Astrocyte of the cerebellum (primary cell): ENCODE measurements around the gene ADI1.

Experiments used
- DNase-seq: peaks from one replicate; pipeline ENCODE4 v3.0.0-alpha.2; 2011; ENCODE audit warnings: low read depth
- H3K4me3 ChIP-seq: 2 replicates; pipeline ENCODE4 v1.5.1; 2011; ENCODE audit warnings: mild to moderate bottlenecking, low read depth, low read length, moderate library complexity
- CTCF ChIP-seq: IDR thresholded peaks from 2 replicates; pipeline ENCODE4 v1.5.1; 2012; ENCODE audit warnings: low read length, low read depth, moderate library complexity, mild to moderate bottlenecking; ENCODE audit errors: missing control alignments
- in situ Hi-C: cut with HindIII; loops from 2 replicates; pipeline ENCODE4 v1.10.0; 2017; ENCODE audit warnings: low sequenced_read_pairs

ADI1 gene

GRCh38 chr2:3479430-3480320 lies 39.7 kb downstream of the ADI1 start:
- DNase-seq: no peak
- in situ Hi-C loops: no loop called here
- H3K4me3 ChIP-seq: no peak overlapping the region
- TF ChIP-seq CTCF: no peak

DNA sequence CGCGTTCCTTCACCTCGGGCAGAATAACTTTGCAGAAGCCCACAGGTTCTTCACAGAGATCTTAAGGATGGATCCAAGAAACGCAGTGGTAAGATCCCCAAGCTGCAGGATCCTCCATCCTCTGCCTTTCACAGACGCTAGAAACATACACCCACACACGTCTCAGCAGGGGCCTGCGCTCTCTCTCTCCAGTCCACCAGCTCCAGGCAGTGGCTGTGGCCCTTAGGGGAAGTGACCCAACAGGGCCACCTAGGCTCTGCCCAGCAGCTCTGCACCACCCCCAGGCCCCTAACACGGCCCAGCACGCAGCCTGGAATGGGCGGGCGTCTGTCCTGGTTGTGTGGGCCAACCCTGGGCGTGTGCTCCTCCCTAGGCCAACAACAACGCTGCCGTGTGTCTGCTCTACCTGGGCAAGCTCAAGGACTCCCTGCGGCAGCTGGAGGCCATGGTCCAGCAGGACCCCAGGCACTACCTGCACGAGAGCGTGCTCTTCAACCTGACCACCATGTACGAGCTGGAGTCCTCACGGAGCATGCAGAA lies 40.4 kb downstream of the ADI1 start:
- no peak for DNase-seq
- in situ Hi-C loops: no loop called here
- TF ChIP-seq CTCF: no peak
- no peak overlapping the region for H3K4me3 ChIP-seq

DNA sequence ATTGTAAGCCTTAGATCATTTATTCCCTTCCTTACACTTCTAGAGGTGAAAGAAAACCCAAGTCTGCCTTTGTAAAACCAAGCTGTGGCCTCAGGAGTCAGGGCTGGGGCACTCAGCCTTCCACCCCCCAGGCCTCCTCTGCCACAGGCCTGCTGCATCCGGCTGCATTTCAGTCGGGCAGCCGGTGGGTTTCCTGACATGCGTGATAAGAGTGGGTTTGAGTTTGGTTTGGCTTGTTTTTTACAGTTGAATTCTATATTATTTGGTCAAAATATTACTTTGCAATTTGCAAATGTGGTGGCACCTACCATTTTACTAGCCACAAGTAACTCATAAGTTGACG lies 42.4 kb downstream of the ADI1 start:
- no peak for DNase-seq
- in situ Hi-C loops: no loop called here
- no peak for TF ChIP-seq CTCF
- no peak overlapping the region for H3K4me3 ChIP-seq

DNA sequence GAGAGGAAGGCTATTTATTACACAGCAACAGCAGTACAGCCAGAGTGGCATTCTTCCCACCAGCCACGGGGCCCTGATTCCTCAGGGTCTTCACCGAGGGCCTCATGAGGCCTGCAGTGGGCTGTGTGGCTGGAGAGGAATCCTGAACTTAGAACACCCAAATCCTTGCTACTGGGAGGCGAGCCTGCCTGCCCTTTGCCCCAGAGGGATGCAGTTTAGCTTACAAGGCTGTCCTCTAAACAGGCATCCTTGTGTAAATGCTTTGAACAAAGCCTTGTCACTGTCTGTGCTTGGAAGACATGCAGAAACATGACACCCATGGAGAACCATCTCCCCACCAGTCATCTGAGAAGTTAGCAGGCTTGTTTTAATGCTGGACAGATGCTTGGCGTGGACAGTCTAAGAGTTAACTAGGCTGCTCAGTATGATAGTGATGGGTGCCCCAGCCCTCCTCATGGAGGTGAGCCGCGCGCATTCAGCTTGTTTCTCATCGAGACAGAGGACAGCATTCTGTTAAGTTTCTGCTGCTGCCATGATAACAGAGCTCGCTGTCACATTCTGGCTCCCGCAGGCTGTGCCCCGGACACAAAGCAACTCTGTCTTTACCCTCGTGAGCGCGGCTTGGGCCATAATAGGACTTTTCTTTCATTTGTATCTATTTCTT lies 42.9 kb downstream of the ADI1 start:
- in situ Hi-C loops: no loop called here
- DNase-seq: no peak
- H3K4me3 ChIP-seq: no peak overlapping the region
- no peak for TF ChIP-seq CTCF

- no peak overlapping the region for H3K4me3 ChIP-seq
- DNase-seq: no peak
- in situ Hi-C loops: no loop called here
- no peak for TF ChIP-seq CTCF
Measured at GRCh38 chr2:3475771-3476170, 43.6 kb downstream of the ADI1 start.

GRCh38 chr2:3472966-3473365 lies 46.4 kb downstream of the ADI1 start:
- in situ Hi-C loops: no loop called here
- DNase-seq: no peak
- H3K4me3 ChIP-seq: no peak overlapping the region
- TF ChIP-seq CTCF: no peak
